Lung (tissue), 12 donors: ENCODE measurements around the gene PIGB. TPM values are rescaled to one million over a fixed set of nuclear protein-coding genes. Genes with fewer than 3 reads are reported as not detected.
"Not testable (repeated sequence)": the region's sequence is repeated elsewhere in the genome, so short reads cannot be mapped to it uniquely, and the experiment has no call there.

ENCODE experiments used
- ATAC-seq: fragments of 200-7000 bp; cut with Tn5 transposase; one replicate; pipeline ENCODE4 v1.9.1; 2020; ENCODE audit warnings: moderate number of reproducible peaks; ENCODE audit not compliant: insufficient read depth, low FRiP score
- DNase-seq, 3 donors: peaks; one replicate each; pipeline ENCODE4 v3.0.0-alpha.2; 2013 to 2017
- H3K27ac ChIP-seq, 2 donors: one replicate each; pipeline ENCODE4 v1.5.1; 2013; ENCODE audit warnings: mild to moderate bottlenecking in 2 of 2, moderate library complexity in 2 of 2, control low read depth in 1 of 2, inconsistent platforms in 1 of 2, low read depth in 1 of 2, low read length in 1 of 2
- H3K27me3 ChIP-seq, 3 donors: one replicate each; pipeline ENCODE4 v1.5.1; 2013; ENCODE audit warnings: low read length in 2 of 3; ENCODE audit not compliant: control insufficient read depth in 3 of 3, insufficient read depth in 3 of 3
- H3K36me3 ChIP-seq, 4 donors: one replicate each; pipeline ENCODE4 v1.5.1; 2013; ENCODE audit warnings: low read length in 4 of 4, mild to moderate bottlenecking in 1 of 4, moderate library complexity in 1 of 4; ENCODE audit not compliant: control insufficient read depth in 4 of 4, insufficient read depth in 4 of 4
- H3K4me1 ChIP-seq, 5 donors: one replicate each; pipeline ENCODE4 v1.5.1; 2013; ENCODE audit warnings: low read length in 5 of 5, mild to moderate bottlenecking in 2 of 5, moderate library complexity in 1 of 5; ENCODE audit not compliant: control insufficient read depth in 5 of 5, insufficient read depth in 5 of 5
- H3K4me3 ChIP-seq: one replicate; pipeline ENCODE4 v1.5.1; 2013; ENCODE audit warnings: mild to moderate bottlenecking, control low read depth, moderate library complexity
- H3K9ac ChIP-seq, 2 donors: one replicate each; pipeline ENCODE4 v1.5.1; 2013; ENCODE audit warnings: low read length in 2 of 2, control low read depth in 1 of 2; ENCODE audit not compliant: insufficient read depth in 1 of 2
- H3K9me3 ChIP-seq, 4 donors: one replicate each; pipeline ENCODE4 v1.5.1; 2013; ENCODE audit warnings: low read length in 3 of 4, mild to moderate bottlenecking in 1 of 4, moderate library complexity in 1 of 4; ENCODE audit not compliant: control insufficient read depth in 4 of 4, insufficient read depth in 3 of 4
- WGBS, 2 donors: extraction: QIAGEN DNeasy Blood & Tissue Kit; methylation state at CpG; one replicate each; pipeline ENCODE4 v1.1.7; 2013; 5-methylcytosine and 5-hydroxymethylcytosine counted together
- polyA plus RNA-seq, 2 donors: library from polyadenylated mRNA; stranded (reverse); fragments of 200-250 nt; gene quantifications; one replicate each; pipeline ENCODE4 v1.2.1, GENCODE V29; 2013
- total RNA-seq, 2 donors: library from RNA; depleted of rRNA in 1 of 2; stranded (reverse); fragments of >200 nt in 1 of 2; gene quantifications; one replicate each; pipeline ENCODE4 v1.2.1, GENCODE V29; 2014 to 2021
- TF ChIP-seq, protein P1 (sequence below): IDR thresholded peaks from 2 replicates; pipeline ENCODE4 v1.5.1; 2012; ENCODE audit warnings: mild to moderate bottlenecking; ENCODE audit errors: control extremely low read depth, extremely low read depth
- donor health status: control.
- donor health status: control.
- donor health status: Bipolar disorder and iron deficiency.
- donor health status: healthy.
- donor health status: DM: yes; HTN: yes; CAD: no.

PIGB gene
- total and polyA plus RNA-seq, 4 donors, result 9.8 to 17.0 (median 12.9) TPM

- no peaks in the 10 kb centered on the region for H3K9me3 ChIP-seq
- peaks cover 0 to 15% (median 7%) of the 10 kb centered on the region in 4 donors for H3K36me3 ChIP-seq
- ATAC-seq (no peak), DNase-seq (no peak)
- no peaks in the 10 kb centered on the region for H3K4me1 ChIP-seq
- TF ChIP-seq, protein P1, sequence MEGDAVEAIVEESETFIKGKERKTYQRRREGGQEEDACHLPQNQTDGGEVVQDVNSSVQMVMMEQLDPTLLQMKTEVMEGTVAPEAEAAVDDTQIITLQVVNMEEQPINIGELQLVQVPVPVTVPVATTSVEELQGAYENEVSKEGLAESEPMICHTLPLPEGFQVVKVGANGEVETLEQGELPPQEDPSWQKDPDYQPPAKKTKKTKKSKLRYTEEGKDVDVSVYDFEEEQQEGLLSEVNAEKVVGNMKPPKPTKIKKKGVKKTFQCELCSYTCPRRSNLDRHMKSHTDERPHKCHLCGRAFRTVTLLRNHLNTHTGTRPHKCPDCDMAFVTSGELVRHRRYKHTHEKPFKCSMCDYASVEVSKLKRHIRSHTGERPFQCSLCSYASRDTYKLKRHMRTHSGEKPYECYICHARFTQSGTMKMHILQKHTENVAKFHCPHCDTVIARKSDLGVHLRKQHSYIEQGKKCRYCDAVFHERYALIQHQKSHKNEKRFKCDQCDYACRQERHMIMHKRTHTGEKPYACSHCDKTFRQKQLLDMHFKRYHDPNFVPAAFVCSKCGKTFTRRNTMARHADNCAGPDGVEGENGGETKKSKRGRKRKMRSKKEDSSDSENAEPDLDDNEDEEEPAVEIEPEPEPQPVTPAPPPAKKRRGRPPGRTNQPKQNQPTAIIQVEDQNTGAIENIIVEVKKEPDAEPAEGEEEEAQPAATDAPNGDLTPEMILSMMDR, result no peak
- no peak overlapping the region for H3K4me3 ChIP-seq
- no peaks in the 10 kb centered on the region for H3K27me3 ChIP-seq
- no peak overlapping the region for H3K9ac ChIP-seq
- H3K27ac ChIP-seq, result no peak overlapping the region
These were observed 68.0 kb downstream of the PIGB start for GRCh38 chr15:55387027-55387426.

GRCh38 chr15:55389264-55389607 is 70.2 kb downstream of the PIGB start:
- Histone ChIP-seq H3K27ac (no peak overlapping the region), H3K9me3 (no peaks in the 10 kb centered on the region), H3K4me1 (no peaks in the 10 kb centered on the region), H3K9ac (no peak overlapping the region), H3K36me3 (peaks cover 0 to 5% (median 3%) of the 10 kb centered on the region in 4 donors), H3K27me3 (no peaks in the 10 kb centered on the region), H3K4me3 (no peak overlapping the region)
- TF ChIP-seq, protein P1, result no peak
- DNase-seq (no peak), ATAC-seq (no peak)

DNA sequence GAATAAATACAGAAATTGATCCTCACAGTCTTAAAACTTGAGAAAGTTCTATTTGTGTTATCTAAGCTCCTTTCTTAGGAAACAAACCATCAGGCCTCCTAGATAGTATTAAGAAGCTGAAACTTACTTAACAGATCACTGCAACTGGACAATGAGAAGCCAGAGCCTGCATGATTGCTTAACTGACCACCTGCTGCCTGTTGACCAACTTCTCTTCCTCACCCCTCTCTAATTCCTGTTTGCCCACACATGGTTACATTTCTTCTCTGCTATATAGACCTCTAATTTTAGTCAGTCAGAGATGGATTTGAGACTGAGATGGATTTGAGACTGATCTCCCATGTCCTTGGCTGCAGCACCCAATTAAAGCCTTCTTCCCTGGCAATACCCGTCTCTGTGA is 75.7 kb downstream of the PIGB start:
- TF ChIP-seq, protein P1, result no peak
- H3K4me3 ChIP-seq, result no peak overlapping the region
- no peak overlapping the region for H3K27ac ChIP-seq
- H3K4me1 ChIP-seq, result no peaks in the 10 kb centered on the region
- DNase-seq (no peak), ATAC-seq (no peak)
- 94 to 96% methylated on average over 1 of the region's 1 CpG for WGBS, 2 donors
- H3K27me3 ChIP-seq, result no peaks in the 10 kb centered on the region
- no peak overlapping the region for H3K9ac ChIP-seq
- H3K9me3 ChIP-seq, result peaks cover 0 to 2% (median 0%) of the 10 kb centered on the region in 4 donors
- H3K36me3 ChIP-seq, result no peaks in the 10 kb centered on the region

DNA sequence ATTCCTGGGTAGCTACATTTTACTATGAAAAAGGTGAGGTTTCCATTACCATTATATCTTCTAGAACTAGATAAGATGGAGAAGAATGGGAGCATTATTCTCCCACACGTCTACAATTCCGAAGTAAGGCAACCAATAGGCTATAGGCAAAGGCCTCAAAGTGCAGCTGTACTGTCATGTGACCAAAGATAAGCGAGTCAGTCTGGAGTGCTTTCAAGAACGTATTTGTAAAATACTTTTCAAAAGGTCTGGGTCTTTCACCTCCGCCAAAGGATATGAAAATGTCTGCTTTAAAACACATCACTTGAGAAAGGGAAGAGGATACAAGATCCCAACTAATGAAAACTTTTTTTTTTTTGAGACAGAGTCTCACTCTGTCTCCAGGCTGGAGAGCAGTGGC is 79.2 kb downstream of the PIGB start:
- 94% methylated on average over 5 of the region's 5 CpGs for WGBS, 2 donors

GRCh38 chr15:55400050-55400449 is 81.0 kb downstream of the PIGB start:
- H3K4me1 ChIP-seq, DNase-seq, H3K9me3 ChIP-seq, H3K36me3 ChIP-seq, ATAC-seq, H3K4me3 ChIP-seq, H3K27ac ChIP-seq, H3K9ac ChIP-seq, H3K27me3 ChIP-seq: not testable (repeated sequence)
- 82 to 93% methylated on average over 8 of the region's 8 CpGs for WGBS, 2 donors

More for the DNA sequence above, 79.2 kb downstream of the PIGB start:
- DNase-seq, result no peak
- Histone ChIP-seq H3K27ac (no peak overlapping the region), H3K4me1 (peaks cover 0 to 1% (median 0%) of the 10 kb centered on the region in 5 donors), H3K27me3 (no peaks in the 10 kb centered on the region), H3K9me3 (peaks cover 0 to 2% (median 0%) of the 10 kb centered on the region in 4 donors), H3K4me3 (no peak overlapping the region), H3K9ac (no peak overlapping the region), H3K36me3 (no peaks in the 10 kb centered on the region)
- TF ChIP-seq, protein P1, result no peak
- no peak for ATAC-seq
